Thoracic aorta (tissue), 2 donors: ENCODE measurements around the gene CMTM1. TPM values are rescaled to one million over a fixed set of nuclear protein-coding genes. Genes with fewer than 3 reads are reported as not detected.

Source experiments
- ATAC-seq: fragments of 150-250 bp; one replicate; pipeline ENCODE4 v1.8.0; 2017; ENCODE audit warnings: low read depth; ENCODE audit not compliant: insufficient number of reproducible peaks, low FRiP score
- DNase-seq: peaks from one replicate; pipeline ENCODE4 v3.0.0-alpha.2; 2020; ENCODE audit warnings: low spot score
- H3K27ac ChIP-seq, 2 donors: fragments of 200-600 bp; sonication (generic); 1 replicate in 1 of 2; 2 replicates in 1 of 2; pipeline ENCODE4 v1.5.1; 2016; ENCODE audit warnings: mild to moderate bottlenecking in 2 of 2, moderate library complexity in 2 of 2
- H3K27me3 ChIP-seq: fragments of 200-600 bp; sonication (generic); replicated peaks from 2 replicates; pipeline ENCODE4 v1.6.0; 2016; ENCODE audit warnings: mild to moderate bottlenecking; ENCODE audit not compliant: insufficient read depth
- H3K36me3 ChIP-seq: fragments of 200-600 bp; sonication (generic); one replicate; pipeline ENCODE4 v1.5.1; 2016
- H3K4me1 ChIP-seq, 2 donors: fragments of 200-600 bp; sonication (generic); 1 replicate in 1 of 2; 2 replicates in 1 of 2; pipeline versions ENCODE4 v1.5.1 to v1.6.0; 2016; ENCODE audit warnings: low read depth in 2 of 2, mild to moderate bottlenecking in 1 of 2; ENCODE audit not compliant: control insufficient read depth in 1 of 2
- H3K4me3 ChIP-seq: fragments of 200-600 bp; sonication (generic); 2 replicates; pipeline ENCODE4 v1.5.1; 2016; ENCODE audit warnings: mild to moderate bottlenecking
- H3K9me3 ChIP-seq: fragments of 200-600 bp; sonication (generic); 2 replicates; pipeline ENCODE4 v1.5.1; 2016
- CTCF ChIP-seq: fragments of 200-600 bp; sonication (generic); IDR thresholded peaks from one replicate; pipeline ENCODE4 v1.5.1; 2019; ENCODE audit warnings: antibody characterized with exemption
- total RNA-seq, 2 donors: library from RNA; depleted of rRNA; stranded (reverse); fragments of >200 nt; gene quantifications; one replicate each; pipeline versions ENCODE4 v1.1.0 to v1.2.3, GENCODE V29; 2016

CMTM1 gene
- 1 to 10 TPM in 1 of 2 donors, under 1 TPM in 1; 0.81 to 7.5 TPM for total RNA-seq

GRCh38 chr16:66566051-66566901 lies at the start of gene CMTM1:
TSS of gene CMTM1 (plus strand) at chr16:66566439. CDS start at chr16:66566514, 75 bp downstream.
- H3K36me3 ChIP-seq = no peaks in the 10 kb centered on the region
- H3K27ac ChIP-seq = no peak within 1 kb of the TSS
- peaks cover 9 to 20% of the 10 kb centered on the region in 2 donors for H3K4me1 ChIP-seq
- TF ChIP-seq CTCF = no peak
- no peak for DNase-seq
- H3K9me3 ChIP-seq = no peaks in the 10 kb centered on the region
- H3K4me3 ChIP-seq = no peak within 1 kb of the TSS
- no peak for ATAC-seq
- no peaks in the 10 kb centered on the region for H3K27me3 ChIP-seq

GRCh38 chr16:66516509-66516807 lies 49.8 kb upstream of the CMTM1 start:
- Histone ChIP-seq H3K36me3 (no peaks in the 10 kb centered on the region), H3K27ac (peak overlapping the region; percentile 89 to 94), H3K9me3 (no peaks in the 10 kb centered on the region), H3K4me3 (peak overlapping the region; percentile 6), H3K4me1 (peaks cover 51 to 87% of the 10 kb centered on the region in 2 donors), H3K27me3 (no peaks in the 10 kb centered on the region)
- DNase-seq = no peak
- peak; percentile 40 for ATAC-seq
- no peak for TF ChIP-seq CTCF

- H3K4me3 ChIP-seq = peak overlapping the region; percentile 35
- DNase-seq = peak; percentile 97
- no peaks in the 10 kb centered on the region for H3K27me3 ChIP-seq
- peak overlapping the region; percentile 89 to 94 for H3K27ac ChIP-seq
- peaks cover 47 to 87% of the 10 kb centered on the region in 2 donors for H3K4me1 ChIP-seq
- ATAC-seq = peak; percentile 96
- no peak for TF ChIP-seq CTCF
- no peaks in the 10 kb centered on the region for H3K36me3 ChIP-seq
- no peaks in the 10 kb centered on the region for H3K9me3 ChIP-seq
These were observed 49.2 kb upstream of the CMTM1 start for GRCh38 chr16:66516808-66517585.

- Histone ChIP-seq H3K27me3 (no peaks in the 10 kb centered on the region), H3K4me1 (peaks cover 47 to 87% of the 10 kb centered on the region in 2 donors), H3K9me3 (no peaks in the 10 kb centered on the region), H3K36me3 (no peaks in the 10 kb centered on the region), H3K27ac (peak overlapping the region; percentile 89 to 94), H3K4me3 (peak overlapping the region; percentile 35)
- TF ChIP-seq CTCF = no peak
- no peak for DNase-seq
- no peak for ATAC-seq
These were observed 48.5 kb upstream of the CMTM1 start for GRCh38 chr16:66517586-66518263.
